GM19468 (cell line): Measurements from ENCODE around the gene RFLNA.

Experiments used
- ATAC-seq: cut with Tn5 transposase; IDR thresholded peaks from one replicate; pipeline ENCODE4 v1.9.1; 2021; ENCODE audit warnings: mild to moderate bottlenecking, moderate library complexity, moderate number of reproducible peaks; ENCODE audit not compliant: unreplicated experiment; ENCODE audit errors: extremely low read depth

RFLNA gene

DNA sequence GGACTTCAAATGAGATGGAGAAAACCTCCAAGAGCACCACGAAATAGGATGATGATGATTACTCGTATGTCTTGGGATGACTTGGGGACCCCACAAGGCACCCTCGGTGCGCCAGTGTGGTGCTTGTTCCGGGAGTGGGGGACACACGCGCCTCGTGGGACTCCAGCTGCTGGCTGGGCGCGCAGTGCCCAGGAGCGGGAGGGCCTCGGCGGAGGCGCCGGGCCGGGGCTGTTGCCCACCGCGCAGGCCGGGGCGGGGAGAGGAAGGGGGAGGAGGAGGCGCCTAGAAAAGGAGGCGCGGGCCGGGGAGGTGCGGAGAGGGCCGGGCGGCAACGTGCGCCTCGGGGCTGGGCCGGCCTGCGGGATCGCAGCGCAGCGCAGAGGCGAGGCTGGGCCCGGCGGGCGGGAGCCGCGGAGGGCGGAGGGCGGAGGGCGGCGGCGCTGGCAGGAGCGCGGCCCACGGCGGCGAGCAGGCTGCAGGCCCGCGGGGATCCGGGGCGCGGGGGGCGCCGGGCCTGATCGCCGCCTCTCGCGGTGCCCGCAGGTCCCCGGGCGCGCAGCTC is at the start of gene RFLNA:
TSS of gene RFLNA (plus strand) at position 314 of the 562 bp plus-strand sequence. CDS start 337 bp downstream, outside the sequence.
- ATAC-seq: no peak

DNA sequence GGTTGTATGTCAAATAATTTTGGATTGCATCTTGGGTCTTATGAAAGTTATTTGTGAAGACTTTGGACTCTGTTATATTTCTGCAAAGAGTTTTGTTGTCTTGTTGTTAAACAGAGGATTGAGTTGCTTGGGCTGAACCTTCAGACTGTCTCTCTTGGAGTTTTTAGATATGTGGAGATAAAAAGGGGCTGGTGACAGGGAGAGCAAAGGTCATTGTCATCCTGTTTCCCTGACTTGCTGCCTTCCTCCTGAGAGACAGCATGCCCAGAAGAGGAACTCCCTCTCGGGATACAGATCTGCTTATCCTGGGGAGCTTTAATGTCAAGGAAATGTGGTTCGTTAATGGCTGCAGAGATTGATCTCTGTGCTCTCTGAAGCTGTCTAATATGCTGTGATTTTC is 47.6 kb upstream of the RFLNA start:
- no peak for ATAC-seq

DNA sequence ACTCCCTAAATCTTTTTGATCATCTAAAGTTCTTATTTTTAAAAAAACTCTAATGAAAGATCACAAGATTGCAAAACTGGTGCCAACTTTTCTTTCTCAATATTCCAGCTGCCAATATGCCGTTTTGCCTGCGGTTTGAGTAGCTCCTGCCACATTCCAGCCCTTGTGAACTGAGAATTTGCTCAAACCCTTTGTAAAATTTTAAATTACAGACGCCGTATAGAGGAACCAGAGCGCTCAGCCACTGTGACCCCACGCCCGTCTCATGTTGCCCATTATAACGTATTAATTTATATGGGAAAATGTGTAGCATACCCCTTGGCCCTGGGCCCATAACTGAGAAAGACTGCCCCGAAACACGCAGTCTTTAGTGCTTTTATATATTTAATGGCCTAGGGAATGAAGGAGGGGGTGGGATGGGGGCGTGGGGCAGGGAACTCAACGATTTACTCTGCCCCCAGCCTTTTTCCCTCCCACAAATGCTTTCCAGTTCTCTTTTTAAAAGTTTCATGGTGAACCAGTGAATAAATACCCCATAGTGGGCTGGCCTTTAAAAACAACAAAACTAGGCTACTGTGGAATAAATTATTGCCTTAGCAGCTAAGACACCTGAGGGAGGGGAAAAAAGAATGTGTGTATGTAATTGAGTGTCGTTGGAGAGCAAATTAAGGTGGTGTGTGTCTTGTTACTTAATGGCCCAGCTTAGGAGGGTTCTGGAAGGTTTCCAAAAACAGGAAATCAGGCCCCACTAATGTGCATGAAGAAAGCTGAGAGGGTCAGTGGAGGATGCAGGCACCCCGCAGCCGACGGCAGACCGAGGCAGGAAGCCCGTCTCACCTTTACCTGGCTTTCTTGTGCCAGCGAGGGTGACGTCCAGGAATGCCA is 45.7 kb upstream of the RFLNA start:
- ATAC-seq: no peak

DNA sequence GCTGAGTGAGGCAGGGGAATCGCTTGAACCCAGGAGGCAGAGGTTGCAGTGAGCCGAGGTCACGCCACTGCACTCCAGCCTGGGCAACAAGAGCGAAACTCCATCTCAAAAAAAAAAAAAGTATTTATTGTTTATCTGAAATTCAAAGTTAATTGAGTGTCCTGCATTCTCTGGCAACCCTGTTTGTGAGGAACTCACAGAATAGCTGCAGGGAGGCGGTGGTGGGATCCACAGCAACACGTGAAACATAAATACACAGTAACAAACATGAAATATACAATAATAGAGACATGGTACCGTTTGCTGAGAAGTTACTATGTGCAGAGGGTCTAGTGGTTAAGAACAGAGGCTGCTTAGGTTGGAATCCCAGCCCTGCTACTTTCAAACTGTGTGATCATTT is 43.7 kb upstream of the RFLNA start:
- ATAC-seq: no peak

DNA sequence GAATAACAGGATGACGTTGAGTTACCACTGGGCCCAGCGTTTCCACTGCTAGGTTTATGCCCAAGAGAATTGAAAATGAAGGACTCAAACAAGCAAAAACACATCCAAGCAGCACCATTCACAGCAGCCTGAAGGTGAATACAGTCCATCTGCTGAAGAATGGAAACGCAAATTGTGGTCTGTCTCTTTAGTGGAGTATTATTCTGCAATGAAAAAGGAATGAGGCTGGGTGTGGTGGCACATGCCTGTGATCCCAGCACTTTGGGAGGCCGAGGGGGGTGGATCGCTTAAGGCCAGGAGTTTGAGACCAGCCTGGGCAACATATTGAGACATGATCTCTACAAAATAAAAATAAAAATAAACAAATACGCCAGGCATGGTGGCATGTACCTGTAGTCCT is 41.9 kb upstream of the RFLNA start:
- no peak for ATAC-seq

DNA sequence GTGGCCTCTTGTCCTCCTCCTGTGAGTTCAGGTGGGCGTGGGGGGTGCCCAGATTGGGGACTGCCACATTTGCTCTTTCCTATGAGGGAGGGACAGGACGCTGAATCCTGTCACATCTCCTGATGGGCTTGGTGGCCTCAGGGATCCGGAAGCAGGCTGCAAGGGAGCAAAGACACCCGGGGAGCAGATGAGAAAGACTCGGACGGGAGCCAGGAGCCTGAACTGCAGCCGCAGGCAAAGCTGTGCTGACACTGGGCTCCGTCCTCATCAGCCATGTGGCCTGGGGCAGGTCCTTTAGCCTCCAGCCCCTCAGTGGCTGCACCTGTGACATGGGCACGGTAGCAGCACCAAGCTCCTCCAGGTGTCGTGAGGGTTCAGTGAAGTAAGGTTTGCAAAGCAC is 40.8 kb upstream of the RFLNA start:
- ATAC-seq: no peak

DNA sequence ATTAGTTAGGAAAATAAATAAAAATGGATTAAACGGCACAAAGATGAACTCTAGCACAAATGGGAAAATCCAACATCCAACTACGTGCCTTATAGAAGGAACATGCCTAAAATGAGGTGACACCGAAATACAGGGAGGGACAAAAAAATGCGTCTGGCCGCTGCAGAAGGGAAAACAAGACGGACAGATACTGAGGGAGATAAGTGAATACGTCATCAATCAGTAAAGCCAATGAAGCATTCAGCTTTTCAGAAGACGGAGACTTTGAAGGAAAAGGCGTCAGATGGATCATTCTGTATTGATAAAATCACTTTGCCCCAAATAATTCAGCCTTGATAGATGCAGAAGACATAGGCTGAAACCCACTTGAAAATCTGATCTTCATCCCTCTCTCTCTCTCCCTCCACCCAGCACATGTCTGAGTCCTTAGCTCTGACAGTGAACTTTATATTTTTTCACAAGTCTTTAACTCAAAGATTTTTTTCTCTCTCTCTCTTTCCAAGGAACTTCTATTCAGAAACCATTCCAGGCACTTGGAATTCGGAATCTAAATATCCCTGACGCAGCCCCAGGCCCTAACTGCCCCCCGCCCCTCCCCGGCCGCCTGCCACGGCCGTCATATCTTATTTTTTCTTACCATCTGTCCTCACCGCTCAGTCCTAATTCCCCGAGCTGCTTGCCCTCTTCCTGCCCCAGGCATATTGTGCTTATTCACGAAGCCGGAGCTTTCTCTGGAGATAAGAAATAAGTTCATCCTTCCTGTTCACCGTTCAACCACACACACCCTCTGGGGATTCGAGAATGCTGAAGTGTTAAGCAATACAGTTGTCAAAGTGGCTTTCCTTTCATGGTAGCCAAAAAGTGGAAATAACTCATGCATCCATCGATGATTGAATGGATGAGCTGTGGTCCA is 35.5 kb upstream of the RFLNA start:
- no peak for ATAC-seq

DNA sequence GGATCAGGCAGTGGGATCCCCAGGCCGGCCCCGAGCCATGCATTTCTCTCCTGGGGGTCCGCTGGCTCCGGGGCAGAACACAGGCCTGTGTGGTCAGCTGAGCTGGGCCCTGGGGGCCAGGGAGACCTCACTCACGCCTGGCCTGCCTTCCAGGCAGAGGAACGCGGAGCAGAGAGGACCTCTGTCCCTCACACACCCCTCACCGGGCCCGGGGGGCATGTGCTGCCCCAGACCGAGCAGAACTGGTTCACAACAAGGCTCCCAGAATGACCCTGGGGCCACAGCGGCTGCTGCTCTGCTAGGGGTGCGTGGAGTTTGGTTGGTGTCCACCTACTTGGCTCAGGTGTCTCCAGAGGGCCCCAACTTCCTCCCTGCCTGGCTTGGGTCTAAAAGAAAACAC is 33.0 kb upstream of the RFLNA start:
- ATAC-seq: no peak

DNA sequence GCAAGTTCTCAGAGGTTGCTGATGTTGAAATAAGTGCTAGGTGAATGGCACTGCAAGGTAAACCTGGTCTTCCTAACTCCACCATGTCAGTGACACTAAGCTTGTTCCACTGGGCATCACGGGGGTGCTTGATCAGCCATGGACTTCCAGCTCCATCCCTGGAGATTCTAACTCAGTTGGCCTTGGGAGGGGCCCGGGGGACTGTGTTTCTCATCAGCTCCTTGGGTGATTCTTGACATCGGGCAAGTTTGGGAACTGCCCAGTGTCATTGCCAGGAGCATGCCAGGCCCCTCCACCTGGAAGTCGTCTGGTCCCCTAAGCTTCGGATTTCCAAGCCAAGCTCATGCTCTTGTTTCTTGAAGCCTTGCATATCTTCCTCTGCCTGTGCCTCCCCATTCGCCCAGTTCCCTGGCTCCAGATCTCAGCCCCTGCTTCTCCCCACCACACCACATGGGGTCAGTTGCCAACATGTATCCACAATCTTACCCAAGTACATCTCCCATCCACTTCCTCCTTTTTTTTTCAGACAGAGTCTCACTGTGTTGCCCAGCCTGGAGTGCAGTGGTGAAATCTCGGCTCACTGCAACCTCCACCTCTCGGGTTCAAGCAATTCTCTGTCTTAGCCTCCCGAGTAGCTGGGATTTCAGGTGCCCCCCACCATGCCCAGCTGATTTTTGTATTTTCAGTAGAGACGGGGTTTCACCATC is 30.7 kb upstream of the RFLNA start:
- no peak for ATAC-seq

- ATAC-seq: no peak
Measured at GRCh38 chr12:124264879-124265278, 30.0 kb upstream of the RFLNA start.

DNA sequence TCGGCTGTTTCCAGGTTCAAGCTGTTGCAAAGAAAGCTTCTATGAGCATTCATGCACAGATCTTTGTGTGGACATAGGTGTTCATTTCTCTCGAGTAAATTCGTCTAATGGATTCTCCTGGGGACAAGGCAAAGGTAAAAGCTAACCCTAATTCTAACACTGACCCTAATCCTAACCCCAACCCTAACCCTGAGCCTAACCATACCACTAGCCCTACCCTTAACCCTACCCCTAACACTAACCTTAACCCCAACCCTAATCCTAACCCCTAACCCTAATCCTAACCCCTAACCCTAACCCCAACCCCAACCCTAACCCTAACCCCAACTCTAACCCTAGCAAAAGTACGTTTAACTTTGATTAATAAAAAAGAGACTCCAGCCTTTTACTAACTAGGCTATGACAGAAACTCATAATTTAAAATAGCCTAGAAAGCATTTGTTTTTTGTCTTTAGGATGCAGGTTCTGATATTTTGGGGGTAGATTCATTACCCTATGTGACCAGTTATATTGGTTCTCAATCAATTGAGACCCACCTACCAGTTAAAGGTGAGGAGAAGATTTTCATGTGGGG is 27.6 kb upstream of the RFLNA start:
- no peak for ATAC-seq

DNA sequence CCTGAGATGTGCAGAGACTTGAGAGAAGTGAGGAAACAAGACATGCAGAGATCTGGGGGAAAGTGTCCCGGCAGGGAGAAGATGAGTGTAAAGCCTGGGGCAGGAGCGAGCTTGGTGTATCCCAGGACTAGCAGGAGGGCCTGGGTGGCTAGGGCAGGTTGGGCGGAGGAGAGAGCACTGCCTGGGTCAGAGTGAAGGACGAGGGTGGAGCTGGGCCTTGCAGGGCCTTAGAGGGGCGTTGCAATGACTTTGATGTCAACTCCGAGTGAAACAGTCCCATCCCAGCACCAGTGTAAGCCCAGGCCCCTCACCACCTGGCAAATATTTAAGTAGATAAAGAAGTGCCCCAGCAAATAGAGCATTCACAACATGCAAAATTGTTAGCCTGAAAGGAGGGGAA is 24.2 kb upstream of the RFLNA start:
- ATAC-seq: no peak

GRCh38 chr12:124273630-124274029 is 21.3 kb upstream of the RFLNA start:
- ATAC-seq: peak; percentile 46

GRCh38 chr12:124276337-124276736 is 18.6 kb upstream of the RFLNA start:
- ATAC-seq: no peak

DNA sequence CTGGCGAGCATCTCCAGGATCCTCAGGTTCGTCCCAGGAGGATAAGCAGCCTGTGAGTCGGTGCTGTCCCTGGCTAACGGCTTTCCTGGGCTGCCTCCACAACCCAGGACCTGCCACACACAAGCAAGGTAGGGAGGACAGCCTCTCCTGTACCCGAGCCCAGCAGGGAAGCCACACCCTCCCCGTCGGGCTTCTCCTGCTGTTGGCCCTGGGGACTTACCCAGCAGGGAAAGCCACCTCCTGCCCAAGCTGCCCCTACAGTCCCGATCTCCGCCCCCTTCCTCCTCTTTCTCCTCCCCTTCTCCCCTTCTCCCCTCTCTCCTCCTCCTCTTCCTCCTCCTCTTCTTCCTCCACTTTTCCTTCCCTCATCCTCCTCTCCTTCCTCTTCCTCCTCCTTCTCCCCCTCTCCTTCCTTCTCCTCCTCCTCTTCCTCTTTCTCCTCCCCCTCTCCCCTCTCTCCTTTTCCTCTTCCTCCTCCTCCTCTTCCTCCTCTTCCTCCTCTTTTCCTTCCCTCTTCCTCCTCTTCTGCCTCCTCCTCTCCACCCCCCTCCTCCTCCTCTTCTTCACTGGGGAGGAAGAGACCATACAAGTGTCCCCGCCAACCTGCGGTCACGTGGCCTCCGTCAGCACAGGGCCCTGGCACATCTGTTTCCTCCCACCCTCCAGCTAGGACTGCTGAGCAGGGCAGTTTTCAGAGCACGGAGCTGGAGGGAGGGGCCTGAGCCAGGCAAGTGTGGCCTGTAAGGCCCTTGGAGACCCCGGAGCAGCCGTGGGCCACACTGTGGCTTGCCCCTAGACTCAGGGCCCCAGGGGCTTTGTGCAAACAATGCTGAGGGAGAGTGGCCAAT is 17.3 kb upstream of the RFLNA start:
- no peak for ATAC-seq

DNA sequence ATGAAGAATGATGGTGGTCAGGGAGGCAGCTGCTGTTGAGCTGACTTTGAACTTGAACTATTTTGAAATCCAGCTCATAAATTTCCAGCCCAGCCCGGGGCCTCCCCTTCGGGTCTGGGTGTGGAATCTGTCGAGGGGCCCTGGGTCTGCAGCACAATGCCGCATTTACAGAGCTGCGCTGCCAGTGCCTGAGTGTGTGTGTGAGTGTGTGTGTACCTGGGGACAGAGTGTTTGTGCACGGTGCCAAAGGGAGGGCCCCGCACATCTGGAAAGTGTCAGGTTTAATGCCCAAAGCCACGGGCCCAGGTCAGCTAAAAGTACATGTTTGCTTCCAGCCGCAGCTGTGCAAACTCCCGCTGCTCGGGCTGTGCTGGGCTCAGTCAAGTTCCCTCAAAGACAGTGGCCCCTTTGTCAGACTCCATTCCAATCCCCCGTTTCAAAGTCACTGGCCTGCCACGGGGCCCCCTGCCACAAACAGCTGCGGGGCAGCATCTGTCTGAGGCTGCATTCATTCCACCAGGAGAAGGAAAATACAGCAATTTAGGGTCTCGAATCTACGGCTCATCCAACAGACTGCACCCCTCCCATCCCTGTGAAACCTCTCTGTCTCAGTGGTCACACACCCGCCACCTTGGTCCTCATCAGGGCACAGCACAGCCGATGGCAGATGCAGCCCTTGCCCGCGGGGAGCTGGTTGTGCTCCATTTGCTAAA is 16.3 kb upstream of the RFLNA start:
- no peak for ATAC-seq

- ATAC-seq: no peak
Measured at GRCh38 chr12:124279315-124279714, 15.6 kb upstream of the RFLNA start.

- no peak for ATAC-seq
Measured at GRCh38 chr12:124279846-124280360, 15.0 kb upstream of the RFLNA start.
